ENCODE data around the gene SLC38A7.

Gene SLC38A7

DNA sequence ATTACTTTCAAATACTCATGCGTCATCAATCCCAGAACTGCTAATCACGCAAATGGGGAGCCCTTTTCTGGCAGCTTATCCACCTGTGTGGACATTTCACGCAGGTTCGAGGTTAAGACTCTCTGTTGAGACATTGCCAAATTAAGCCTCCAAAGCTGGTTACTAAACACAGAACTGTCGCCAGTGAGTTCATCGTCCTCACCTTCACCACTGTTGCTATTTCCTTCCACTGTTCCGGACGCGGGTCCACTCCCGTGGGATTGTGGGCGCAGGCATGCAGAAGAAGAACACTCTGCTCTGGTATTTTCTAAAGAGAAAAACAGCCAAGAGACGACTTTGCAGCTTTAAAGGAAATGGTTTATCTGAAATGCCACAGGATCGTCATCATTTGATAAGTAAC, 33.4 kb upstream of the SLC38A7 start:
- no peak for TF ChIP-seq FOXP2 (optimal IDR thresholded peaks at IDR 0.05; ENCODE audit: borderline replicate concordance, extremely low read depth, extremely low read length, insufficient read depth)

DNA sequence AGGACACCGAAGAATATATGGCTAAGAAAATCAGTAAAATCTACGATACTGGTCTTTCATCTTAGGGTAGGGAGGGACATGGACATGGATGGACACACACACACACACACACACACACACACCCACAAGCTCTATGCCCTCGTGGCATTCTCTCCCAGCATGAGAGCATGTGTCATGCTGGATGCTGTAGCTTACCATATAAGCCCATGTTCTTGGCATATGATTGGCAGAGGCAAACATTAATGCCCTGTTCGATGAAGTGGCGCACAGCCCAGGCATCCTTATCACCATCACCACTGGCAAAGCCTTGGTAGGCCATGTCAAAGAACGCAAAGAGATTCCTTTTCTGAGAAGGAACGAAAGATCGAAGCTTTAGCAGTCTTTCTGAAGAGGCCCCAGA, 31.9 kb upstream of the SLC38A7 start:
- TF ChIP-seq, protein P1, sequence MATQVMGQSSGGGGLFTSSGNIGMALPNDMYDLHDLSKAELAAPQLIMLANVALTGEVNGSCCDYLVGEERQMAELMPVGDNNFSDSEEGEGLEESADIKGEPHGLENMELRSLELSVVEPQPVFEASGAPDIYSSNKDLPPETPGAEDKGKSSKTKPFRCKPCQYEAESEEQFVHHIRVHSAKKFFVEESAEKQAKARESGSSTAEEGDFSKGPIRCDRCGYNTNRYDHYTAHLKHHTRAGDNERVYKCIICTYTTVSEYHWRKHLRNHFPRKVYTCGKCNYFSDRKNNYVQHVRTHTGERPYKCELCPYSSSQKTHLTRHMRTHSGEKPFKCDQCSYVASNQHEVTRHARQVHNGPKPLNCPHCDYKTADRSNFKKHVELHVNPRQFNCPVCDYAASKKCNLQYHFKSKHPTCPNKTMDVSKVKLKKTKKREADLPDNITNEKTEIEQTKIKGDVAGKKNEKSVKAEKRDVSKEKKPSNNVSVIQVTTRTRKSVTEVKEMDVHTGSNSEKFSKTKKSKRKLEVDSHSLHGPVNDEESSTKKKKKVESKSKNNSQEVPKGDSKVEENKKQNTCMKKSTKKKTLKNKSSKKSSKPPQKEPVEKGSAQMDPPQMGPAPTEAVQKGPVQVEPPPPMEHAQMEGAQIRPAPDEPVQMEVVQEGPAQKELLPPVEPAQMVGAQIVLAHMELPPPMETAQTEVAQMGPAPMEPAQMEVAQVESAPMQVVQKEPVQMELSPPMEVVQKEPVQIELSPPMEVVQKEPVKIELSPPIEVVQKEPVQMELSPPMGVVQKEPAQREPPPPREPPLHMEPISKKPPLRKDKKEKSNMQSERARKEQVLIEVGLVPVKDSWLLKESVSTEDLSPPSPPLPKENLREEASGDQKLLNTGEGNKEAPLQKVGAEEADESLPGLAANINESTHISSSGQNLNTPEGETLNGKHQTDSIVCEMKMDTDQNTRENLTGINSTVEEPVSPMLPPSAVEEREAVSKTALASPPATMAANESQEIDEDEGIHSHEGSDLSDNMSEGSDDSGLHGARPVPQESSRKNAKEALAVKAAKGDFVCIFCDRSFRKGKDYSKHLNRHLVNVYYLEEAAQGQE (IDR thresholded peaks at IDR 0.05; ENCODE audit: insufficient read depth in 1 of 2, low read depth in 2 of 2, low read length in 2 of 2): no peak
- no peak for TF ChIP-seq TAF1 (IDR thresholded peaks at IDR 0.05; ENCODE audit: borderline replicate concordance, insufficient read depth, low read length)
- TF ChIP-seq SIN3A (IDR thresholded peaks at IDR 0.05; ENCODE audit: borderline replicate concordance, insufficient read depth, low read length): no peak
- no peak for TF ChIP-seq POLR2AphosphoS5 (IDR thresholded peaks at IDR 0.05; ENCODE audit: low read depth, low read length)
- no peak for TF ChIP-seq FOXP2 (optimal IDR thresholded peaks at IDR 0.05; ENCODE audit: borderline replicate concordance, extremely low read depth, extremely low read length, insufficient read depth)

DNA sequence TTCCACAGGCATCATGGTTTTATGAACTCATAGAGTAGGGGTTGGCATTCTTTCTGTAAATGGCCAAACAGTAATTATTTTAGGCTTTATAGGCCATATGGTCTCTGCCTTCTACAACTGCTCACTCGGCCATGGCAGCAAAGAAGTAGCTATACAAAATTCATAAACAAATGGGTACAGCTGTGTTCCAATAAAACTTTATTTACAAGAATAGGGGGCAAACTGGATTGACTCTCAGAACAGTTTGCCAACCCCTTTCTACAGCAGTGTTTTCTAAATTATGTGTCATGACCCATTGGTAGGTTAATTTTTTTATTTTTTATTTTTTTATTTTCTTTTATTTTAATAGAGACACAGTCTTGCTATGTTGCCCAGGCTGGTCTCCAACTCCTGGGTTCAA, 29.2 kb upstream of the SLC38A7 start:
- no peak for TF ChIP-seq SIN3A (IDR thresholded peaks at IDR 0.05; ENCODE audit: borderline replicate concordance, insufficient read depth, low read length)
- no peak for TF ChIP-seq POLR2AphosphoS5 (IDR thresholded peaks at IDR 0.05; ENCODE audit: low read depth, low read length)
- no peak for TF ChIP-seq TAF1 (IDR thresholded peaks at IDR 0.05; ENCODE audit: borderline replicate concordance, insufficient read depth, low read length)
- TF ChIP-seq, protein P1 (IDR thresholded peaks at IDR 0.05; ENCODE audit: insufficient read depth in 1 of 2, low read depth in 2 of 2, low read length in 2 of 2): no peak

DNA sequence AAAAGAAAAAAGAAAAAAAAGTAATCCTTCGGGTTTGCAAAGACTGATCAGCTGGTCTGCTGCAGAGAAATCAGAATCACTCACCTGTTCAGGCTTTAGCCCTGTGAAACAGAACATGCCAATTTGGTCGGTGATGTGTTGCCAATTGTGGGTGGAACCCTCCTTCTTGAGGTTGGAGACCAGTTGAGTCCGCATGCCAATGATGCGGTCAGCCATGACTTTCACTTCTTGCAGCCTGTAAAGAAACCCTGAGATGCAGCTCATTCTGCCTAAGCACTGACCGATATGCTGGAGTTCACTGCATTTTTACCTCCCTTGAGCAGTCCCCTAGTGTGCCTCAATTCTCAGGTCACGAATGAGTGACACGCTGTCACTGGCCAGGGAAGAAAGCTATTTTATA, 24.8 kb upstream of the SLC38A7 start:
- TF ChIP-seq, protein P1 (IDR thresholded peaks at IDR 0.05; ENCODE audit: insufficient read depth in 1 of 2, low read depth in 2 of 2, low read length in 2 of 2): no peak
- no peak for TF ChIP-seq FOXP2 (optimal IDR thresholded peaks at IDR 0.05; ENCODE audit: borderline replicate concordance, extremely low read depth, extremely low read length, insufficient read depth)
- TF ChIP-seq POLR2AphosphoS5 (IDR thresholded peaks at IDR 0.05; ENCODE audit: low read depth, low read length): no peak
- TF ChIP-seq TAF1 (IDR thresholded peaks at IDR 0.05; ENCODE audit: borderline replicate concordance, insufficient read depth, low read length): no peak
- TF ChIP-seq SIN3A (IDR thresholded peaks at IDR 0.05; ENCODE audit: borderline replicate concordance, insufficient read depth, low read length): no peak

DNA sequence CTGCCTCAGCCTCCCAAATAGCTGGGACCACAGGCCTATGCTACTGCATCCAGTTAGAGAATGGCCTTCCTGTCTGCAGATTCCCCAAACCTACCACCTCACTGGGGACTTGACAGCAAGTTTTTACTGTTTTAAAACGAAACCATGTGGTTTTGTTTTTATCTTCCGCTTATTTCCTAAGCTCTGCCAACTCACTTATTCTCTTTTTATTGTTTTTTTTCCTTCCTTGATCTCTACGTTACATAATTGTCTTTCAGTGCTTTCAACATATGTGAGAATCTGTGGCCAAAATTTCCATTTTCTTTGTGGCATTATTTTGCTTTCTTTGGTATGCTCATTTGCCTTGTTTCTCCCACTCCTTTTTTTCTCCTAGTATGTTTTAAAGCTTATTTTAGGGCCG, 14.6 kb upstream of the SLC38A7 start:
- TF ChIP-seq TAF1 (IDR thresholded peaks at IDR 0.05; ENCODE audit: borderline replicate concordance, insufficient read depth, low read length) (no peak), POLR2AphosphoS5 (IDR thresholded peaks at IDR 0.05; ENCODE audit: low read depth, low read length) (no peak), SIN3A (IDR thresholded peaks at IDR 0.05; ENCODE audit: borderline replicate concordance, insufficient read depth, low read length) (no peak), FOXP2 (optimal IDR thresholded peaks at IDR 0.05; ENCODE audit: borderline replicate concordance, extremely low read depth, extremely low read length, insufficient read depth) (no peak)
- TF ChIP-seq, protein P1 (IDR thresholded peaks at IDR 0.05; ENCODE audit: insufficient read depth in 1 of 2, low read depth in 2 of 2, low read length in 2 of 2): no peak
